Measurements from ENCODE around the gene TCEAL5. TPM values are rescaled to one million over a fixed set of nuclear protein-coding genes. Genes with fewer than 3 reads are reported as not detected.
"Not testable (repeated sequence)": the region's sequence is repeated elsewhere in the genome, so short reads cannot be mapped to it uniquely, and the experiment has no call there.

Gene TCEAL5, protein sequence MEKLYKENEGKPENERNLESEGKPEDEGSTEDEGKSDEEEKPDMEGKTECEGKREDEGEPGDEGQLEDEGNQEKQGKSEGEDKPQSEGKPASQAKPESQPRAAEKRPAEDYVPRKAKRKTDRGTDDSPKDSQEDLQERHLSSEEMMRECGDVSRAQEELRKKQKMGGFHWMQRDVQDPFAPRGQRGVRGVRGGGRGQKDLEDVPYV
- not detected for total RNA-seq

DNA sequence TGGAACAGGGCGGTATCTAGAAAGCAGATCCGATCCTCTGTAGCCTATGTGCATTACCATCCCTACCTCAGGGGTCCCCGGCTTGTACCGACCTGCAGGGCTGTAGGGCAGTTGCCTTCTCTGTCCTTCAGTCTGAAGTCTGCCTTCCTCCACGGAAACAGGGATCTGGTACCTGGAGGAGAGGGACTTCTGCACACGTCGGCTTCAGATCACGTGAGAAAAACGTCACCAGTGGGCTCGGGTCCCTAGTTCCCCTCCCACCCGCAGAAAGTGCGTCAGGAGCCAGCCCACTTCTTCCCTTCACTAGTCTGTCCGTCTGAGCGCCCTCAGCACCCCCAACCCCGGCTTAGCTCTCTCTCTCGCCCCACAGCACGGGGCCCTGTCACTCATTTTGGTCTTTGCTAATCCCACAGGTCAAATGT, at the start of gene TCEAL5:
TCEAL5 (minus strand) TSS at position 170 of the 422 bp plus-strand sequence. CDS start 2,187 bp downstream, outside the sequence.
- DNase-seq (ENCODE audit: low spot score) (no peak), ATAC-seq (no peak)

GRCh38 chrX:103311399-103311780, 34.8 kb upstream of the TCEAL5 start:
- DNase-seq (ENCODE audit: low spot score) = no peak
- ATAC-seq = no peak

GRCh38 chrX:103310555-103311398, 34.2 kb upstream of the TCEAL5 start, which contains the start of gene BEX2:
Gene BEX2, minus strand, starts transcription at chrX:103310990. Its CDS starts 1,014 bp downstream, at chrX:103309976.
- ATAC-seq = peak; percentile 70
- peak; percentile 47 for DNase-seq (ENCODE audit: low spot score)

GRCh38 chrX:103309860-103310554, 33.5 kb upstream of the TCEAL5 start:
- no peak for ATAC-seq
- no peak for DNase-seq (ENCODE audit: low spot score)

- ATAC-seq; DNase-seq (ENCODE audit: low spot score): not testable (repeated sequence)
These were observed 29.1 kb upstream of the TCEAL5 start for GRCh38 chrX:103305666-103306065.

GRCh38 chrX:103304705-103305104, 28.2 kb upstream of the TCEAL5 start:
- DNase-seq (ENCODE audit: low spot score) = no peak

GRCh38 chrX:103293118-103293517, 16.6 kb upstream of the TCEAL5 start:
- ATAC-seq (peak; percentile 69), DNase-seq (ENCODE audit: low spot score) (no peak)

More at GRCh38 chrX:103304705-103305104, 28.2 kb upstream of the TCEAL5 start:
- no peak for ATAC-seq

DNA sequence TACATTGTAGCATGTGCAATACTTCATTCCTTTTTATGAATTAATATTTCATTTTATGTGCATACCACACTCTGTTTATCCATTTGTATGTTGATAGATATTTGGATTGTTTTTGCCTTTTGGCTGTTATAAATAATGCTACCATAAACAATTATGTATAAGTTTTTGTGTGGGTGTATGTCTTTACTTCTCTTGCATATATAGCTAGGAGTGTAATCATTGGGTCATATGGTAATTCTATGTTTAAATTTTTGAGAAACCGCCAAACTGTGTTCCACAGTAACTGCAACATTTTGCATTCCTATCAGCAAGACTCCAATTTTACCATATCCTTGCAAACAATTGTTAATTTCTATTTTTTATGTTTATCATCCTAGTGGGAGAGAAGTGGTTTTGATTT, 3.1 kb upstream of the TCEAL5 start:
- no peak for ATAC-seq
- DNase-seq (ENCODE audit: low spot score) = no peak

DNA sequence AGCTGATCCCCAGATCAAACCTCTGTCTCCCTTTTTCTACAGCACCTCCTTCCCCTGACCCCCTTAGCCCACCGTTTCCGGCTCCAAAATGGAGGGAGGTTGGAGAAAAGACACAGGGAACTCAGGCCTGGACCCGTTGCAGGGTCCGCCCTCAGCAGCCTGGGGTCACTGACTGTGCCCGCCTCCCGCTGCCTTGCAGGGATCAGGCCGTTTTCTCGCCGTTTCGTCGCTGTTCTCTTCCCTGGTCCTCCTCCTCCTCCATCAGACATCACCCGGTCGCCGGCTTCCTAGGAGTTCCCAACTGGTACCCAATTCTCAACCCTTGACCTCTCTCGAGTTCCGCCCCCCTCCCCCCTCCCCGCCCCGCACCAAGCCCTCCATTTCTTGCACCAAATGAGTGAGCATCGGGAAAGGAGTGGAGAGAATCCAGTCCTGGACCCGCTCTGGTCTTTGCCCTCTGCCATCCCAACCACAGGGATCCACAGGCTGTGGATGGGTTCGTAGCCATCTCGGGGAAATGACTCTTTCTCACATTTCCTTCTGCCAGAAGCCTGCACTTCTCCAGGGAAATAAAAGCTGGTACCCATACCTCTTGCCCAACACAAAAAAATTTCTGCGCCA, 493 bp downstream of the TCEAL5 start:
- ATAC-seq = no peak
- DNase-seq (ENCODE audit: low spot score) = no peak

DNA sequence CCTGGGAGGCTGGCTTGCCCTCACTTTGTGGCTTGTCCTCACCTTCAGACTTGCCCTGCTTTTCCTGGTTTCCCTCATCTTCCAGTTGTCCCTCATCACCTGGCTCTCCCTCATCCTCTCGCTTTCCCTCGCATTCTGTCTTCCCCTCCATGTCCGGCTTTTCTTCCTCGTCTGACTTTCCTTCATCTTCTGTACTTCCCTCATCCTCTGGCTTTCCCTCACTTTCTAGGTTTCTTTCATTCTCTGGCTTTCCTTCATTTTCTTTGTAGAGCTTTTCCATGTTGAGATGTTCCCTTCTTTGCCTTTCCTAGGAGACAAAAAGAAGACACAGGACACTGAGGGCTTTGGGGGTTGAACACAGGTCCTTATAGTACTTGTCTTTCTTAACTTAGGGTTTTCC, 2.3 kb downstream of the TCEAL5 start:
- no peak for DNase-seq (ENCODE audit: low spot score)
- ATAC-seq = no peak

GRCh38 chrX:103258275-103258674, 18.3 kb downstream of the TCEAL5 start:
- no peak for DNase-seq (ENCODE audit: low spot score)

DNA sequence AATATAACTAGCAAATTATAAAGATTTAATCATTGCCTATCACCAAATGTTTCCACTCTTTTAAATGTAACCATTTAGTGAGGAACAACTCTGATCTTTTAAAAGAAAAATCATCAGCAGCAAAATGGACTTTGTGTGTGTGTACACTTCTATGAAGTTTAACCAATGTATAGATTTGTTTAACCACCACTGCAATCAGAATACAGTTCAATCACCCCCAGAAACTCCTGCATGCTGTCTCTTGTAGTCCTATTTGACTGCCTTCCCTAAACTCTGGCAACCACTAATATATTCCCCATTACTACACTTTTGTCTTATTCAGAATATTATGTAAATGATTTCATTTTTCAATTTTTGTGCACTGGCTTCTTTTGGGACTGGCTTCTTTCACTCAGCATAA, 19.9 kb downstream of the TCEAL5 start:
- no peak for DNase-seq (ENCODE audit: low spot score)
- no peak for ATAC-seq

More at GRCh38 chrX:103258275-103258674, 18.3 kb downstream of the TCEAL5 start:
- ATAC-seq = peak; percentile 39

DNA sequence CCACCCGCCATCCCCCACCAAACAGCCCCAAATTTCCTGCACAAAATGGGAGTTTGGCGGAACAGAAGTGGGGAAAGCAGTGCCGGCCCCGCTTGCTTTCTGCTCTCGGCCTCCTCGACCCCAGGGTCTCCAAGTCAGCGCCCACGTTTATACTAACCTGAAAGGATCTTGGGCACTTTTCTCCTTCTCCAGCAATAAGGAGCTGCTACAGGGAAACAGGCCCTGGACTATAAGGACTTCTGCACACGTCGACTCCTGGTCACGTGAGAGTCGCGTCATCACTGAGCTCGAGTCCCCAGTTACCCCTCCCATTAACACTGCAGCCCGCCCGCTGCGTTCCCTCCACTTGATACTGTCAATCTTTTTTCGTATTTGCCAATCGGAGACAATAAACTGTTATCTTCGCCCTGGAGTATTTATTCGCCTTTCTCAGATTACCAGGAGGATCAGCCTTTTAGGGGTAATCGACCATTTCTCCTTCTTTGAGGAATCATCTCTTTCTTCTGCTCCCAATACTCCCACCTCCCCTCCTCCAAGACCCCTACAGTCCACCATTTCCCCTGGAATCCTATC, 21.5 kb downstream of the TCEAL5 start, which contains the start of gene TCEAL8:
TCEAL8 (minus strand) TSS at position 235 of the 573 bp plus-strand sequence. CDS start 1,176 bp downstream, outside the sequence.
- DNase-seq (ENCODE audit: low spot score) (peak; percentile 74), ATAC-seq (peak; percentile 98)

- DNase-seq (ENCODE audit: low spot score) (peak; percentile 45), ATAC-seq (peak; percentile 67)
These were observed 22.3 kb downstream of the TCEAL5 start for GRCh38 chrX:103254171-103254824.

DNA sequence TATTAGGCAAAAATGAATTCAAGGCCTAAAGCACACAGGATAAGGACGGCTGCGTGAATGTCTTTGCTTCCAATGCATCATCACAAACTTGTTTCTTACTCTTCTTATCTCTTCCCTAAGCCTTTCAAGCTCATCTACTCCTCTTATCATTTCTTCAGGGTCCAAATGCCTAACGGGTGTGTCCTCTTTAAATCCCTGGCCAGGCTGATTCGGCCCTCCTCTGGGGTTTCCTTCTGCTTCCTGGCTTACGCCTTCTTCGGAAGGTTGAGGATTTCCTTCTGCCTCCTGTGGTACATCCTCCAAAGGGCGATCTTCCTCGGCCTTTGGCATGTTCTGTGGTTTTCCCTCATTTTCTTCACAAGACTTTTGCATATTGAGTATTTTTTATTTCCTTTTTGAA, 22.9 kb downstream of the TCEAL5 start:
- ATAC-seq (no peak), DNase-seq (ENCODE audit: low spot score) (no peak)

- DNase-seq (ENCODE audit: low spot score) (no peak), ATAC-seq (no peak)
These were observed 25.6 kb downstream of the TCEAL5 start for GRCh38 chrX:103250977-103251376.

DNA sequence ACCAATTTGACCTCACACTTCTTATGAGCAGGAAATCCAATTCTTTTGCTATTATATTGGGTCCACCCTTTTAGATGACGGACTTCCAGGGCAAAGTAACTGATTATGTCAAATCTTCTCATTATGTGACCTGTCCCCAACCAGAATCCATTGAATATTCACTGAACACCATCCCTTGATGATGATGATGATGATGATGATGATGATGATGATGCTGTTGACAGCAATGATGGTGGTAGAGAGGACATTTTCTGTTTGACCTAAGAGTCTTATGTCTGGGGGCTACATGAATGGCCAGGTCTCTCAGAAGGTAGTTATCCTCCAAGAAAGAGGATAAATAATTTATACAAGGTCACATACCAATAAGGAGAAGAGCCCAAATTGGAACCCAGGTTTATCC, 26.7 kb downstream of the TCEAL5 start:
- ATAC-seq (no peak), DNase-seq (ENCODE audit: low spot score) (no peak)

DNA sequence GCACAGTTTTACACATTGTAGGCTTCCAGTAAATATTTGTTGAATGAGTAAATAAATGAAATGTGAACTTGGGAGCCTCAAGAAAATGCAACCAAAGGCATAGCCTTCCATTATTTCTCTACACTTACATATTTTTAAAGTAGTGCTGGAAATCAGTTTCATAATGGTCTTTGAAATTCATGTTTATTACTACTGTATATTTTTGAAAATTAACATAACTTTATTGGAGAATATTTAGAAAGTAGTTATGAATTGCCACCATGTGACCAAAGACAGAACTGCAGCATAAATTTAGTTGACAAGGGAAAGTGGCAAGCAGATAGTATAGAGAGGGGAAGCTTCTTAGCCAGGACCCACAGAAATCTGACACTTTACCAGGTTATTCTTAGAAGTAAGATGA, 28.0 kb downstream of the TCEAL5 start:
- ATAC-seq = no peak

DNA sequence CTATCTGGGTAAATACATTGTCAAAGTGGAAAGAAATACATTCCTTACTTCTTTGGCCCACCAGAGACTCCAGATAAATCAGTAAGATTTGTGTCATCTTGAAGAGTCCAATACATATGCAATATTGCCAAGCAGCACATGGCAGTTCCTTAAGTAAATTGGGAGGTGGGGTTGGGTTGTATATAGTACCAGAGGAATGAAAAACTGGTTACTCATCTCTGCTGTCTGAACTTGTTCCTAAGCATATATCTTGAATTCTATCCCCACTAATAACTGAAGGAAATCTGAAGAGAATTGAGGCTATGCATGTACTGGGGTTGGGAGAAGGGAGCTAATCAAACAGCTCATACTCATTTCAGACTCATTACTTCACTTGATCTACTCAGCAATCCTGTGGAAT, 36.4 kb downstream of the TCEAL5 start:
- ATAC-seq (no peak), DNase-seq (ENCODE audit: low spot score) (no peak)

More for the DNA sequence above, 28.0 kb downstream of the TCEAL5 start:
- no peak for DNase-seq (ENCODE audit: low spot score)

- ATAC-seq (no peak), DNase-seq (ENCODE audit: low spot score) (no peak)
These were observed 40.3 kb downstream of the TCEAL5 start for GRCh38 chrX:103236296-103236695.
